ENCODE measurements around the gene CENPF. TPM values are rescaled to one million over a fixed set of nuclear protein-coding genes. Genes with fewer than 3 reads are reported as not detected.
"Not testable (repeated sequence)": the region's sequence is repeated elsewhere in the genome, so short reads cannot be mapped to it uniquely, and the experiment has no call there.

The CENPF gene
- polyA plus RNA-seq, 1 donor = 27.5 TPM

GRCh38 chr1:214583113-214583512, 19.9 kb upstream of the CENPF start:
- DNase-seq (ENCODE audit: low read depth) = no peak

- DNase-seq (ENCODE audit: low read depth) = no peak
These were observed 19.0 kb upstream of the CENPF start for GRCh38 chr1:214583824-214584554.

GRCh38 chr1:214584805-214585766, 17.9 kb upstream of the CENPF start:
- peak; percentile 11 for DNase-seq (ENCODE audit: low read depth)

- DNase-seq (ENCODE audit: low read depth) = no peak
These were observed 16.4 kb upstream of the CENPF start for GRCh38 chr1:214586621-214587020.

- no peak for DNase-seq (ENCODE audit: low read depth)
These were observed 15.8 kb upstream of the CENPF start for GRCh38 chr1:214587165-214587564.

GRCh38 chr1:214588963-214589597, 13.9 kb upstream of the CENPF start:
- no peak for DNase-seq (ENCODE audit: low read depth)

GRCh38 chr1:214590696-214591095, 12.3 kb upstream of the CENPF start:
- no peak for DNase-seq (ENCODE audit: low read depth)

- DNase-seq (ENCODE audit: low read depth) = not testable (repeated sequence)
These were observed 11.1 kb upstream of the CENPF start for GRCh38 chr1:214591918-214592317.

- no peak for DNase-seq (ENCODE audit: low read depth)
These were observed 9.8 kb upstream of the CENPF start for GRCh38 chr1:214593158-214593557.

GRCh38 chr1:214603819-214604252, 841 bp downstream of the CENPF start:
- DNase-seq (ENCODE audit: low read depth) = no peak

- no peak for DNase-seq (ENCODE audit: low read depth)
These were observed 1.5 kb downstream of the CENPF start for GRCh38 chr1:214604523-214604922.

- not testable (repeated sequence) for DNase-seq (ENCODE audit: low read depth)
These were observed 2.5 kb downstream of the CENPF start for GRCh38 chr1:214605484-214605883.

GRCh38 chr1:214605933-214606925, 3.2 kb downstream of the CENPF start:
- DNase-seq (ENCODE audit: low read depth) = not testable (repeated sequence)

- DNase-seq (ENCODE audit: low read depth) = not testable (repeated sequence)
These were observed 4.7 kb downstream of the CENPF start for GRCh38 chr1:214607492-214608215.

- not testable (repeated sequence) for DNase-seq (ENCODE audit: low read depth)
These were observed 5.3 kb downstream of the CENPF start for GRCh38 chr1:214608216-214608783.

- not testable (repeated sequence) for DNase-seq (ENCODE audit: low read depth)
These were observed 5.8 kb downstream of the CENPF start for GRCh38 chr1:214608817-214609216.

- no peak for DNase-seq (ENCODE audit: low read depth)
These were observed 6.7 kb downstream of the CENPF start for GRCh38 chr1:214609692-214610091.

GRCh38 chr1:214610136-214610535, 7.1 kb downstream of the CENPF start:
- not testable (repeated sequence) for DNase-seq (ENCODE audit: low read depth)

- no peak for DNase-seq (ENCODE audit: low read depth)
These were observed 12.1 kb downstream of the CENPF start for GRCh38 chr1:214615109-214615508.

GRCh38 chr1:214615871-214616270, 12.9 kb downstream of the CENPF start:
- no peak for DNase-seq (ENCODE audit: low read depth)

Data from forelimb muscle (tissue), 1 donor.